Measurements from ENCODE around the gene MTA1.

MTA1 gene

DNA sequence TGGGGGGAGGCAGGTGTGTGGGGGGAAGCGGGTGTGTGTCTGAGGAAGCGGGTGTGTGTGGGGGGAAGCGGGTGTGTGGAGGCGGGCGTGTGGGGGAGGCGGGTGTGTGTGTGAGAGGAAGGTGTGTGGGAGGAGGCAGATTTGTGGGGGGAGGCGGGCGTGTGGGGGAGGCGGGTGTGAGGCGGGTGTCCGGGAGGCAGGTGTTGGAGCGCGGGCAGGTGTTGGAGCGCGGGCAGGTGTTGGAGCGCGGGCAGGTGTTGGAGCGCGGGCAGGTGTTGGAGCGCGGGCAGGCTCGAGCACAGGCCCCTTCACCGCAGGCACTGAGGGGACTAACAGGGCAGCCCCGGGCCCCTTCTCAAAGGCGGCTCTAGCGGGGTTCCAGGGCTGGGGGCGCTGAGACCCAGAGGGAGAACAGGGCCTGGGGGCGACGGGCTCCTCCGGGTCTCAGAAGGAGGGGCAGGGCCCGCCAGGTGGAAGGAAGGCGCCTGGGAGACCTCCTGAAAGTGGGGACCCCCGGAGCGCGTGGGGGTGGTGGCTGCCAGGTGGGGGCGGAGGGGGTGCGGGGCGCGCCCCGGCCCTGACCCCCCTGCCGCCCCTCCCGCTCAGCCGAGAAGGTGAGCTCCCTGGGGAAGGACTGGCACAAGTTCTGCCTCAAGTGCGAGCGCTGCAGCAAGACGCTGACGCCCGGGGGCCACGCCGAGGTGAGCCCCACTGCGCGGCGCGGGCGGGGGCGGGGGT, 58.2 kb downstream of the MTA1 start:
- peak in 4 of 5 donors; percentile 72 to 83 (median 80) for DNase-seq

DNA sequence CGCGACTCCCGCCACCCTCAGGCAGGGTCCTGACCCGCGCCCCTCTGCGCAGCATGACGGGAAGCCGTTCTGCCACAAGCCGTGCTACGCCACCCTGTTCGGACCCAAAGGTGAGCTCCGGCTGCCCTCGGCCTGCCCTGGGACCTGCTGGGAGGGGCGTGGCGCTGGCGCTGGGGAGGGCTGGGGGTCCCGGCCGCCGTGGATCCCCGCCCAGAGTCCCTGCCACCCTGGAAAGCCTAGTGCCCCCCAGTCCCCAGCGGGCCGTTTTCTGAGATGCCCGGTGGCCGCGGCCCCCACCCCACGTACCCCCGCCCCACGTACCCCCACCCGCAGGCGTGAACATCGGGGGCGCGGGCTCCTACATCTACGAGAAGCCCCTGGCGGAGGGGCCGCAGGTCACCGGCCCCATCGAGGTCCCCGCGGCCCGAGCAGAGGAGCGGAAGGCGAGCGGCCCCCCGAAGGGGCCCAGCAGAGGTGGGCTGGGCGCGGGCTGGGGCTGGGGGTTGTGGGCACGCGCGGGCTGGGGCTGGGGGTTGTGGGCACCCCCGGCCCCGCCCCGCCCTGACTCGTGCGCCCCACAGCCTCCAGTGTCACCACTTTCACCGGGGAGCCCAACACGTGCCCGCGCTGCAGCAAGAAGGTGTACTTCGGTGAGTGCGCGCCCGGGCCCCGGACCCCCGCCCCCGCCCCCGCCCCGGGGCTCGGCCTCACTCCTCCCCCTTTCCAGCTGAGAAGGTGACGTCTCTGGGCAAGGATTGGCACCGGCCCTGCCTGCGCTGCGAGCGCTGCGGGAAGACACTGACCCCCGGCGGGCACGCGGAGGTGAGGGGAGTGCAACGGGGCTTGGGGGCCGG, 59.0 kb downstream of the MTA1 start:
- DNase-seq, result peak in 3 of 5 donors; percentile 50 to 67 (median 55)

DNA sequence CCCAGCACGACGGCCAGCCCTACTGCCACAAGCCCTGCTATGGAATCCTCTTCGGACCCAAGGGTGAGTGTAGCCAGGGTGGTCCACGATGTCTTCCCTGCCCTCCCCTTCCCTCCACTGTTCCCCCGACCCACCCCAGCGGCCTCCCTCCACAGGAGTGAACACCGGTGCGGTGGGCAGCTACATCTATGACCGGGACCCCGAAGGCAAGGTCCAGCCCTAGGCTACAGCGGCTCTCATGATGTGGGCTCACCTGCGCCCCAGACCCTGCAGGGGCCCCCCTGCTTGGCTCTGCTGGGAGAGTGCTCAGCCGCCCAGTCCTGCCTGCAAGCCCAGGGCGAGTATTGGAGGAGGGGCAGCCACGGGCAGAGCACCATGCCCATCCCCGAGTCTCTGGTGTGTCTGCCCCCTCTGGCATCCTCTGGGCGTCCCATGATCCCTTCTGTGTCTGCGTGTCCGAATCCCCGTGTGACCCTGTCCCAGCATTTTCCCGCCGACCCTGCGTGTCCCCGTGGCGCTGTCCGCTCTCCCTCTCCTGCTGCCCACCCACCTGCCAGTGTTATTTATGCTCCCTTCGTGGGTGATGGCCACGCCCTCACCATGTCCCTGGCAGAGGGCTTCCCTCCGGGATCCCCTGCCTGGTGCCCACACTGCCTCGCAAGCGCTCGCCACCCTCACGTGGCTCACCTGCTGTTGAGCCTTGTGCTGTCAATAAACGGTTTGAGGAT, 60.0 kb downstream of the MTA1 start:
- no peak for DNase-seq

DNA sequence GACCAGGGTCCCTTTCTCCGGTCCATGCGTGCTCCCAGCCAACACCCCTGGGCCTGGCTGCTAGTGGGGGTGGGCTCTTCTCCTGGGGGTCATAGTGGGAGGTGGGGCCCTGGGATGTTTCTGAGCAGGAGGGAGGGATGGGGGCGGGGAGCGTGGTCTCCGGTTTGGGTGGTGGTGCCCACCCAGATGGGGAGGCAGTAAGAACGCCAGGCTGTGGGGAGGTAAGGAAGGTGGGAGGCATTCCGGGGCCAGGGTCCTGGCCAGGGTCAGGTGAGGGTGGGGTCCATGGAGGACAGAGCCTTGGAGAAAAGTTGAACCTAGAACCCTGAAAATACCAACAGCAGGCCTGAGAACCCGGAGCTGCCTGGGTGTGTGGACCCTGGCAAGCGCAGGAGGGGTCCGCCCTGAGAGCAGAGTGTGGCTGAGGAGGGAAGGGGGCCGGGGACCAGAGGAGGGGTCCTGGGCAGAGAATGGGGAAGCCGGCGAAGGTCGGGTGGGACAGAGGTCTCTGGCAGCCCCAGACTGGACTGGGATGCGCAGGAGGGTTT, 60.6 kb downstream of the MTA1 start:
- no peak for DNase-seq

DNA sequence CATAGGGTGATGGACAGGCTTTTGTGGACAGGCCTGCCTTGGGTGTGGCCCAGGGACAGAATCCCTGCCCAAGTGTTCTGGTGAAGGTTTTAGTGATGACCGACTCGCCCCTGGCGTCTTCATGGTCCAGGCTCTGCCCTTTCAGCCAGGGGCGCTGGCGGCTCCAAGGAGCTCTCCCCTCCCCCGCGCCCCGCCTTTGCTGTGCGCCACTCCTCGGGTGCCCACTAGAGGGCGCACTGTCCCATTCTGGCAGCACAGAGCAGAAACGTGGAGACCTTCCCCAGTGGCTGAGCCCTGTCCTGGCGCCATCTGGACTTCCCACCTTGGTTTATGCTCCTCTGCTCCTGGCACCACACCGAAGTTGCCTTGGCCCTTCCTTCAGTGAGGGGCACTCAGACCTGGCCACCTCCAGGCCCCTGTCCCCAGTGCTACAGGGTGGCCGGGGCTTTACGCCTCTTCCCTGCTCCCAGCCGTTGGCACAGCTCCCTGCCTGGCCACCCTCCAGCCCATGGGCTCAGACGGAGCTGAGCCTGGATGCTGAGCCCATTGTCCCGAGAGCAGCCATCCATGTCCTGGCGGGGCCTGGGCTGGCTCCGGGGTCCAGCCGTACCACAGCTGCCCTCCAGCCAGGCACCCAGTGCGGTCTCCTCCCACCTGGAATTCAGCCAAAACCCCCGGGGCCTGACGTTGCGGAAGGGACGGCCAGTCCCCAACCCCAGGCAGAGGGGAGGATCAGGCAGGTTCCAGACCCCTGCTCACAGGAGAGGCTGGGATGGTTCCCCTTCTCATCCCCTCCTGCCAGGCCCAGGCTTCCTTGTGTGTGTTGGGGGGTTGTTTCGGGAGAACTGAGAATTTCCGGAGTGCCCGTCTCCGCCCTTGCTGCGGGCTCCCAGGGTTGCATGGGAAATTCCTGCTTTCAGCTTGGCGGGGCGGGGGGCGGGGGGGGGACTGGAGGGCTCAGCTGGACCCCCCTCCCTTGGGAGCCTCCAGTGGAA, 61.5 kb downstream of the MTA1 start:
- DNase-seq, result peak; percentile 76 to 89 (median 86)

DNA sequence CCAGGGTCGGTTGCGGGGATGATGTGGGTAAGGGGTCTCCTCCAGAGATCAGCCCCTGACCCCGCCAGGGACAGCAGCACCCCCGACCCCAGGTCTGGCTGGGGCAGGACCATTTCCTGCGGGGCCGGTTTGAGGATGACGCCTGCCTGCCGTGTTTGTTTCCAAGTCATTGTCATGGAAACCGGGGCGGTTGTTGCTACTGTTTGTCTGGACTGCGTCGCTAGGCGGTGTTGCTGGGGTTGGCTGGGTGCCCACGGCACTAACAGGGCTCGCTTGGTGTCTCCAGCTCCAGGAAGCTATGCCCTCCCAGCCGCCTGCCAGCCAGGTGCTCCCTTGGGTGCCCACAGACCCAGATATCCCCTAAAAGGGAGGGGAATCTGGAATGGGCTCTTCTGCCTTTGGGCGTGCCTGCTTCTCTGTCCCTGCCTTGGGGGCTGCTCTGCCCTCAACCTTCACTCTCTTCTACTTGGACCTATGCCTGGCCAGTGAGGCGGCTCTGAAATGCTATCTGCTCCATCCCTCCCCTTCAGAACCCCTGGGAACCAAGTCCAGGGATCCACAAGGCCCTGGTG, 62.3 kb downstream of the MTA1 start:
- peak; percentile 95 to 97 (median 96) for DNase-seq

DNA sequence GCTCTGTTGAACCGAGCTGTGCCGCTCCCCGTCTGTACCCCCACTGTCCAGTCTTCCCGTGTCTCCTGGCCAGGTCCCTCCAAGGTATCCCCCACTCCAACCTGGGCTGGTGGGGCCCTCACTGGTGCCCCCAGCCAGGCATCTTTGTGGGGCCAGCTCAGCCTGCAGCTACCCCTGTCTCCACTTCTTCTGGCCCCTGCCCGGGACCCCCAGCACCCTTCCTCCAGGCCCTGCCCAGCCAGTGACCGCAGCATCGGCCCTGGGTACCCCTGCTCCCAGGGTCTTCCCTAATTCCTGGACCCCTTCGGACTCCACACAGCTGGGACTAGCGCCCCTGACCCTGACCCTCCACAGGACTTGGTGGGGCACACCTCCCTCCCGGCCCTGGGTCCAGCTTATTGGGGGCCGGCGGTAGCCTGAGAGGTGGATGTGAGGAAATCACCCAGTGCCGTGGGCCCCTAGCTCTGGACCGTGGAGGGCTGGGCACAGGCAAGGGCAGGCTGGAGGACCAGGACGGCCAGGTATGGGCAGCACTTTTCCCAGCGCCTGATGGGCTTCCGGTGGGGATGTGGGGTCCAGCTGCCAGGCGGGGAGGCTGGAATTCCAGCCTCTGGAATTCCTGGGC, 63.0 kb downstream of the MTA1 start:
- DNase-seq, result no peak

DNA sequence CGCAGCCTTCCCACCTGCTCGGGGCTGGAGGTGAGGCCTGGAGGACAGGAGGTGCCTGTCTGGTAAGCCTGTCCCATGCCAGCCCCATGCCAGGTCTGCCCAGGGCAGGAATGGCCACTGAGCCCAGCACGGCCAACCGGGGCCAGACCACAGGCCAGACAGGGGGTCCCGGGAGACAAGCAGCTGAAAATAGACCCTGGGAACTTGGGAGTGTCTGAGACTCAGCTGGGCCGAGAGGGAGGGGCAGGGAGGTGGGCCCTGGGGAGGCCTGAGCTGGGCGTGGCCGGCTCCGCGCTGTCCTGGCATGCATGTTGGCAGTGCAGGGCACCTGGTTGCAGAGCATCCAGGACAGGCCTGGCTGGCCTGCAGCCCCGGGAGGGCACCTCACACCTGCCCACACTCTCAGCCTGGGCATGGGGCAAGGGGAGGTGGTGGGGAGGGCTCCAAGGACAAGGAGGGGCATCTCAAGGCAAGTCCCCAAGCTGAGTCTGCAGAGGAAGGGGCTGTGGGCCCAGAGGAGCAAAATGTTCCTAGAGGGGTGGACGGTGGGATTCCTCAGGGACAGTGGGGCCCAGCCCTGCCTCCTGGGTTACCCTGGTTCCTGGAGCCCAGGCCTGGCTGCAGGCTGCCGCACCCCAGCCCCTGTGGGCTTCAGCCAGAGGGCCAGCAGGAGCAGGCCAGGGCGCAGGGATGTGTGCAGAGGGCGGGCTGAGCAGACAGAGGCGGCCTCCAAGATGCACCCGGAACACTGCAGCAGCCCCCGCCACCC, 63.9 kb downstream of the MTA1 start:
- no peak for DNase-seq

DNA sequence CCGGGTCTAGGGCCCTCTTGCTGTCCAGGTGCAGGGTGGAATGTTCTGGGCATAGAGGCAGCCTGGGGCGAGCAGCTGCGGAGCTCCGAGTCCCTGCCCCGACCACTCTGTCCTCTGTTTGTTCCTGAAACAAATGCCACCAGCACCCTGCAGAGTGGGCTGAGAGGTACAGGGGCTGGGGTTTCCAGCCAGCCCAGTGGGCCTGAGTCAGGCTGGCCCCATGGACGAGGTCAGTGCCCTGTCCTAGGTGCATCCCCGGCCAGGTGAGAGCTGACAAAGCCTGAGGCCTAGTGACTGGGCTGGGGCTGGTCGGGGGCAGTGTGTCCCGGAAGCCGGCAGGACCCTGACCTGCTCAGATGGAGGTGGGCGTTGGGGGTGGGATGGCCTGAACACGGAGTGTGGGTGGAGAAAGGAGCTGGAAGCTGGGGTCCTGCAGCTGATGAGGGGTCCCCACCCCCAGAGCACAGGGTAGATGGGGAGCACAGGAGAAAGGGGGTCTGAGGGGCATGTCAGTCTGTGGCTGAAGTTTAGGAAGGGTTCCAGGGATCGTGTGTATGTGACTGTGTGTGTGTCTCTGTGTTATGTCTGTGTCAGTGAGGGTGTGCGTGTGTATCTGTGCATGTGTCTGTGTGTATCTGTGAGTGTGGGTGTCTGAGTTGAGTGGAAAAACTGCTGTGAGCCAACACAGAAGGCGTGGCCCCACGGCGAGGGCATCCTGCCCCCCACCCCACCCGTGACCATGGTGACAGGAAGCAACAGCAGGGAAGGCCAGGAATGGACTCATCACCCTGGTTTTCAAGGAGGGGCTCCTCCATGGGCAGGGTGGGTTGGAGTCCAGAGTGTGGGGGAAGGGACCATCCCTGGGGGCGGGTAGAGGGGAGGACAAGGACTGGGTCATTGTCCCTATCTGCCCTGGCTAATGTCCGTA, 64.7 kb downstream of the MTA1 start:
- DNase-seq, result peak in 3 of 5 donors; percentile 33 to 65 (median 49)

DNA sequence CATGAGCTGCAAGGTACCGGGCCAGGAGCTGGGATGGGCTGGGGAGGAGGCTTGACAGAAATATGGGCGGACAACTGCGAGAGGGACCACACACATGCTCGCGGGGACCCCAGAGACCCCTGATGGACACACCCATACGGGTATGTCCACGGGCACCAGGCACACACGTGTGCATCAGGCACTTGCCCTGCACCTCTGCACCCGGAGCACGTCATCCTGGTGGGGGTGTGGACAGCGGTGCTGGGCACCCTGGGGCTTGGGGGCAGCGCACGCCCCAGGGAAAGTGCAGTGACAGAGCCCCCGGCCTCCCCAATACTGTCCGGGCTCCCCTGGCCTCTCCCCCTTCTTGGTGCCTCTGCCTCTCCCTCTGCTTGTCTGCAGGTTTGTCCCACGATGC, 65.4 kb downstream of the MTA1 start:
- DNase-seq, result no peak

DNA sequence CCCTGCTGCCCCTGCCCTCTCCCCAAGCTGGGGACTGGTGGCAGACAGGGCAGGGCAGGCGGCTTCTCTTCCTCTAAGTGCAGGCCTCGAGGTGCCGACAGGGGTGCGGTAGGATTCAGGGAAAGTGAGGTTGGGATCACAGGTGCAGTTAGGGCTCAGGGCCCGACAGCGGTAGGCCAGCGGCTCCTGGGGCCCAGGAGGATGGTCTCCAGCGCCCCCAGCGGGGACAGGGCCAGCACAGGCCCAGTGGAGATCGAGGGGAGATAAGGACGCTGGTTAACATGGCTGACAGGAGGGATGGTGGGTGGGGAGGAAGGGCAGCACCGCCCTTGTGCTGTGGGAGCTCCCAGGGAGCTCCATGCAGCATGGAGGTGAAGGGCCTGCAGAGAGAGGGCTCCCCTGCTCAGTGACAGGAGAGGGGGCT, 66.1 kb downstream of the MTA1 start:
- DNase-seq, result peak; percentile 46 to 66 (median 56)

DNA sequence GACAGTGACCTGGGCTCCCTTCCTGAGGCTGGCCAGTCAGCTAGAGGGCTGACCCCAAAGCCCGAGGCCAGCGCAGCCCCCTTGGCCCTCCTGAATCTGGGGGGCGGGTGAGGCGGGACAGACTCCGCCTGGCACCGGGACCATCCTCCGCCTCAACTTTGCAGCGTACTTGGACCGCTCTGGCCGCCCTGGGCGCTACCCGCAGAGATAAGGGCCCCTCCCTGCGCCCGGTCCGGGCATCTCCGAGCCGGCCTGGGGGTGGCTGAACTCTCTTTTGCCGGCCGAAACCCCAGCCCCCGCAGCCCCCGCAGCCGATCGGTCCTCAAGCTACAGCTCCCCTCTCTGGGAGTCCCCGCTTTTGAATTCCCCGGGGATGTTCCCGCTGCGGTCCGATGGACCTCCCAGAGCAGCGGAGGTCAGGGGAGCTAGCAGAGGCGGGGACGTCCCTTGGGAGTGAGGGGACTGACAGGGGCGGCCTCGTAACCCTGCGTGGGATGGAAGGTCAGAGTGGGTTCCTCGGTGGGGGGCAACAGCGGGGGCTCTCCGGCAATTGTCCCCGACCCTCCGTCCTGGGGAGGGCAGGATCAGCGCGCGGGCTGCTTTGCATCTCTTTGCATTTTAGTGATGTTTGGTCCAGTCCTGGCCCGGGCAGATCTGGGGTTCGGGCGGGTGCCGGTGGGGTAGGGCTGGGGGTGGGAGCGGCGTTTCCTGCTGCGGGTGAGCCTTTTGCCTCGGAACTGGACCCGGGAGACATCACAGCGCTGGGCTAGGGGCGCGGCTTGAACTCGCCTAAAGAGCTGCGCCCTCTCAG, 66.7 kb downstream of the MTA1 start, which contains the start of gene CRIP1:
Gene CRIP1 (plus strand): TSS at position 724 of the 811 bp plus-strand sequence. CDS start 374 bp downstream, outside the sequence.
- no peak for DNase-seq

DNA sequence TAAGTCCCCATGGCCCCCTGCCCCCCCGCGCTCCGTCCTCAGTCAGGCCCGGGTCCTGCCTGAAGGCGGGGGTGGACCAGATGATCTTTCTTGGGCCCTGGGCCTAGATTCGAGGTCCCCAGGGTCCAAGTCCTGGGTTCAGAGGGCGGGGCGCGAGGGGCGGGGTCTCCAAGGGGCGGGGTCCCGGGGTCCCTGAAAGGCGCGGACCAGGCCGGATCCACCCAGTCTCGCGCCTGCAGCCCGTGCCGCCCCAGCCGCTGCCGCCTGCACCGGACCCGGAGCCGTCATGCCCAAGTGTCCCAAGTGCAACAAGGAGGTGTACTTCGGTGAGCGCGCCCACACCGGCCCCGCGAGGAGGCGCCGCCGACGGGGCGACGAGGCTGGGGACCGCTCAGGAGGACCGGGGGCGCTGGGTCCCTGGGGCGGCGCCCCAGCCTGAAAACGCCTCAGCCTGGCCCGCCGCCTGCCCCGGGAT, 67.4 kb downstream of the MTA1 start:
- DNase-seq, result peak; percentile 39 to 69 (median 56)

DNA sequence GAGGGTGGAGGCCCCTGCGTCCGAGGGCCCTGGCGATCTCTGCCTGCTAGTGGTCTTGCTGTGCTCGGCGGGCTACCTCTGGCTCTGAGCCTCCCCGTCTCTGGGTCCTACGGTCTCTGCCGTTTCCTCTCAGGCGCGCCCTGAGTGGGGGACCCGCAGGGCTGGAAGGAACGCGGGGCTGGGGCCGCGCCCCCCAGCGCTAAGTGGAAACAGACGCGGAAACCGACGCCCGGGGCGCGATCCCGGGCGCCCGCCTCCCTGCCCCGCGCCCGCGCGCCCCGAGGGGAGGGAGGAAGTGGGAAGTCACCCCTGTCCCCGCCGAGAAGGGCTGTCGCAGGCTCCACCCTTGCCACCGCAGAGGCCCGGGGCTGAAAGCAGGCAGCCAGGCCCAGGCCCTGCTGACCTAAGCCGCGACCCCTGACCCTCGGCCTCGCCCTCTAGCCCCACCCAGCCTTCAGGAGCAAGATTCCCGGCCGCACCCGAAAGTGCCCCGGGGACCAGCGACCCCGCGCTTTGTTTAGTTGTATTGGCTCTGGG, 67.9 kb downstream of the MTA1 start:
- DNase-seq, result peak; percentile 52 to 77 (median 68)

DNA sequence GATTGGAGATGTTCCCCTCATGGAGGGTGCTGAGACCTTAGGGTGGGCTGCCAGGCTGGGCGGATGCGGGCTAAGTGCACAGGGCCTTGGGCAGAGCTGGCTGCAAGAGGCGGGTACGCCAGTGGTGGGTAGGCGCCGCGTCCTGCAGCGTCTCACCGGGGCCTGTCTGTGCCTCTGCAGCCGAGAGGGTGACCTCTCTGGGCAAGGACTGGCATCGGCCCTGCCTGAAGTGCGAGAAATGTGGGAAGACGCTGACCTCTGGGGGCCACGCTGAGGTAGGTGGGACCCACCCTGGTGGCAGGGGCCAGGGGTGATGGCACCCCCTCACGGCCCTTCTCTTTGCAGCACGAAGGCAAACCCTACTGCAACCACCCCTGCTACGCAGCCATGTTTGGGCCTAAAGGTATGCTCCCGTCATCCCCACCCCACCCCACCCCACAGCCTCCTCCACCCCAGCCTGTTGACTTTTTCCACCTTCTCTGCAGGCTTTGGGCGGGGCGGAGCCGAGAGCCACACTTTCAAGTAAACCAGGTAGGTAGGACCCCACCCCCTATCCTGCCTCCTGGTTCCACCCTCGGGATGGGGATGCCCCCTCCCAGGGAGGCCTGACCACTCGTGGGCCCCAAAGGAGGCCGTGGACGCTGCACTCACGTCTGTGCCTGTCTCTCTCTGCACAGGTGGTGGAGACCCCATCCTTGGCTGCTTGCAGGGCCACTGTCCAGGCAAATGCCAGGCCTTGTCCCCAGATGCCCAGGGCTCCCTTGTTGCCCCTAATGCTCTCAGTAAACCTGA, 68.6 kb downstream of the MTA1 start:
- DNase-seq, result peak in 1 of 5 donors; percentile 40

DNA sequence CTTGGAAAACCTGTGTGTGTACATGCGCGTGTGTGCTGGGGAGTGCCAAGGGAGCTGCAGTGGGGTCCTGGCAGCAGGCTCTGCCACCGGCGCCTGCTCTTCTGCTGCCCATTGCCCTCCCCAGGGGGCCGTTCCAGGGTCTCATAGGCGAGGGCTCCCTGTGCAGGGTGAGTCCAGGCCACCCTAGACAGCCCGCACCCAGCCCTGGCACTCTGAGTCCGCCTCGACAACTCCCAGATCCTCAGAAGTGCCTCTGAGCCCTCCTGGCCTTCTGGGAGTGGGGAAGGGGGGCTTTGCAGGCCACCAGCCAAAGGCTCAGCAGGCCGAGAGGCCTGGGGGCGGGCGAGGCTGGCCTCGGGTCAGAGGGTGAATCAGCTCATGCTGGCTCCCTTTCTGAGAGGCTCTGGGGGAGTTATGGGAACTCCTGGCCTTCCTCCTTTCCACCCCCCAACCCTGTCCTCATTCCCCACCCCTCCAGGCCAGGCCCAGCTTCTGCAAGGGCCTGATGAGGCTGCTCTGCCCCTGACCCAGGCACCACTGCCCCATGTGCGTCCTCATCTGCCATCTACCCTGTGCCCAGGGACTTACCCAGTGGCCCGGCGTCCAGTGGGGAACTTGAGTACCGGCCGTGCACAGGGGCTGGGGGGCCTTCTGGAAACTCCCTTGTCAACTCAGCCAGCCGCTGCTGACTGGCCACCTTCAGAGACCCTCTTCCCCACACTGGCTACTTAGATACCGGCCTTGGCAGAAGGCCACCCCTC, 69.3 kb downstream of the MTA1 start:
- DNase-seq, result no peak
